OCI-LY7 (cell line): ENCODE results near the gene DOC2A. TPM values are rescaled to one million over a fixed set of nuclear protein-coding genes. Genes with fewer than 3 reads are reported as not detected.

ENCODE experiments used
- BruUV-seq: library from RNA; stranded (reverse); fragments of 400-500 nt; replicated peaks from 2 replicates; lab custom pipeline; 2021; lab: Mats Ljungman, UMichigan
- CTCF ChIA-PET: fragments of 300-600 bp; sonication (Branson Sonifier 250); formaldehyde crosslinking; loops from one replicate; lab custom pipeline; 2022; ENCODE audit warnings: antibody characterized with exemption; ENCODE audit not compliant: unreplicated experiment; lab: Charles Lee
- POLR2A ChIA-PET: fragments of 300-600 bp; sonication (Branson Sonifier 250); formaldehyde crosslinking; loops from one replicate; lab custom pipeline; 2022; ENCODE audit warnings: antibody characterized with exemption; lab: Charles Lee
- DNase-seq: peaks from one replicate; pipeline ENCODE4 v3.0.0-alpha.2; 2015; ENCODE audit warnings: low spot score
- H2AFZ ChIP-seq: fragments of 200-600 bp; sonication (generic), shearing (Covaris generic); 2 replicates; pipeline ENCODE4 v1.6.1; 2014; ENCODE audit warnings: mild to moderate bottlenecking, antibody characterized with exemption, low read length, moderate library complexity
- H3K27ac ChIP-seq: fragments of 200-600 bp; sonication (generic); 2 replicates; pipeline ENCODE4 v1.5.1; 2014; ENCODE audit warnings: mixed run types, low read depth, mild to moderate bottlenecking, moderate library complexity, low read length, inconsistent platforms; ENCODE audit not compliant: poor library complexity, severe bottlenecking
- H3K36me3 ChIP-seq: fragments of 200-600 bp; sonication (generic); 2 replicates; pipeline ENCODE4 v1.6.1; 2014; ENCODE audit warnings: mild to moderate bottlenecking, antibody characterized with exemption, low read length, moderate library complexity, mixed read lengths; ENCODE audit not compliant: insufficient read depth
- H3K4me1 ChIP-seq: fragments of 200-600 bp; sonication (generic); 2 replicates; pipeline ENCODE4 v1.5.1; 2014; ENCODE audit warnings: mild to moderate bottlenecking, low read length; ENCODE audit not compliant: insufficient read depth, poor library complexity, severe bottlenecking
- H3K4me2 ChIP-seq: fragments of 200-600 bp; sonication (generic); 2 replicates; pipeline ENCODE4 v1.6.1; 2014; ENCODE audit warnings: mild to moderate bottlenecking, low read length
- H3K4me3 ChIP-seq: fragments of 200-600 bp; sonication (generic); 2 replicates; pipeline ENCODE4 v1.5.1; 2014; ENCODE audit warnings: mild to moderate bottlenecking, low read depth, low read length; ENCODE audit not compliant: poor library complexity, severe bottlenecking
- H3K79me2 ChIP-seq: fragments of 200-600 bp; sonication (generic); 2 replicates; pipeline ENCODE4 v1.6.1; 2016; ENCODE audit warnings: low read depth, mild to moderate bottlenecking, low read length, moderate library complexity, mixed read lengths; ENCODE audit not compliant: insufficient read depth
- H3K9me2 ChIP-seq: fragments of 200-600 bp; sonication (generic); 2 replicates; pipeline ENCODE4 v1.6.1; 2016; ENCODE audit warnings: mild to moderate bottlenecking, low read length, mixed read lengths; ENCODE audit not compliant: insufficient read depth
- H3K9me3 ChIP-seq: fragments of 200-600 bp; sonication (generic); 2 replicates; pipeline ENCODE4 v1.6.1; 2014; ENCODE audit warnings: mild to moderate bottlenecking, mixed run types, low read length, mixed read lengths
- H4K20me1 ChIP-seq: fragments of 200-600 bp; sonication (generic); 2 replicates; pipeline ENCODE4 v1.6.1; 2014; ENCODE audit warnings: mild to moderate bottlenecking, antibody characterized with exemption, low read length, moderate library complexity, mixed read lengths; ENCODE audit not compliant: insufficient read depth
- CTCF ChIP-seq: fragments of 200-600 bp; sonication (generic); conservative IDR thresholded peaks from 2 replicates; pipeline ENCODE4 v1.5.1; 2014; ENCODE audit warnings: mild to moderate bottlenecking, antibody characterized with exemption, low read length, moderate library complexity, mixed read lengths
- EZH2phosphoT487 ChIP-seq: fragments of 200-600 bp; sonication (generic); IDR thresholded peaks from 2 replicates; pipeline ENCODE4 v1.6.1; 2018; ENCODE audit warnings: low read depth, borderline replicate concordance, mild to moderate bottlenecking, mixed run types, antibody characterized with exemption, low read length, moderate library complexity, mixed read lengths
- intact Hi-C: fragments of 100-400 bp; cut with micrococcal nuclease; formaldehyde crosslinking; loops from one replicate; pipeline ENCODE4 v1.10.0; 2022; ENCODE audit not compliant: unreplicated experiment
- total RNA-seq, 2 experiments: library from RNA; depleted of rRNA in 1 of 2; stranded (reverse); fragments of >200 nt in 1 of 2; shearing (Covaris generic) in 1 of 2; gene quantifications; 2 replicates each; pipeline ENCODE4 v1.2.3, GENCODE V29; 2014 to 2022

DOC2A gene
- total RNA-seq, 2 experiments from 2014 or later = 0.91 TPM; not detected in 1

GRCh38 chr16:30033270-30033669 lies 22.4 kb upstream of the DOC2A start:
- Histone ChIP-seq H3K4me2 (no peak overlapping the region), H3K9me2 (no peaks in the 10 kb centered on the region), H2AFZ (no peak overlapping the region), H3K9me3 (no peaks in the 10 kb centered on the region), H3K36me3 (no peaks in the 10 kb centered on the region), H3K4me1 (no peaks in the 10 kb centered on the region), H3K27ac (no peak overlapping the region), H3K79me2 (no peaks in the 10 kb centered on the region), H4K20me1 (no peaks in the 10 kb centered on the region), H3K4me3 (no peak overlapping the region)
- DNase-seq = no peak
- ChIA-PET POLR2A (interaction anchor here (0.5 kb wide), 1 partner anchor 342 kb away, joined by 6 read pairs; no protein-coding TSS in a partner anchor), CTCF (interaction anchor here (1.3 to 2.4 kb wide), 2 partner anchors 14 to 16 kb away, joined by 4 to 7 read pairs; no protein-coding TSS in a partner anchor)
- BruUV-seq = no TSS peak
- TF ChIP-seq EZH2phosphoT487 = no peak
- TF ChIP-seq CTCF = no peak
- intact Hi-C loops = no loop called here

GRCh38 chr16:30032083-30032819 lies 21.4 kb upstream of the DOC2A start:
- POLR2A ChIA-PET = interaction anchor here (0.5 to 0.7 kb wide), 4 partner anchors 289 to 590 kb away, joined by 3 to 5 read pairs (median 4); no protein-coding TSS in a partner anchor
- Histone ChIP-seq H3K9me2 (no peaks in the 10 kb centered on the region), H3K4me2 (no peak overlapping the region), H3K27ac (no peak overlapping the region), H3K36me3 (no peaks in the 10 kb centered on the region), H3K79me2 (no peaks in the 10 kb centered on the region), H3K4me1 (no peaks in the 10 kb centered on the region), H3K4me3 (no peak overlapping the region), H2AFZ (no peak overlapping the region), H3K9me3 (no peaks in the 10 kb centered on the region), H4K20me1 (no peaks in the 10 kb centered on the region)
- TF ChIP-seq CTCF (peak; percentile 97), EZH2phosphoT487 (no peak)
- intact Hi-C loops = no loop called here
- DNase-seq = peak; percentile 80
- no TSS peak for BruUV-seq
- CTCF ChIA-PET = interaction anchor here (0.9 to 2.4 kb wide), 6 partner anchors 13 to 242 kb away, joined by 3 to 15 read pairs (median 5); partner anchors contain the start of genes DOC2A and INO80E

- Histone ChIP-seq H3K4me2 (no peak overlapping the region), H3K27ac (no peak overlapping the region), H3K36me3 (no peaks in the 10 kb centered on the region), H3K9me2 (no peaks in the 10 kb centered on the region), H4K20me1 (no peaks in the 10 kb centered on the region), H3K4me3 (no peak overlapping the region), H2AFZ (no peak overlapping the region), H3K79me2 (no peaks in the 10 kb centered on the region), H3K4me1 (no peaks in the 10 kb centered on the region), H3K9me3 (no peaks in the 10 kb centered on the region)
- no peak for DNase-seq
- no TSS peak for BruUV-seq
- CTCF ChIA-PET = interaction anchor here (0.9 to 2.4 kb wide), 4 partner anchors 18 to 242 kb away, joined by 3 to 15 read pairs (median 6); partner anchors contain the start of gene DOC2A
- POLR2A ChIA-PET = no interaction called here
- intact Hi-C loops = no loop called here
- no peak for TF ChIP-seq EZH2phosphoT487
- no peak for TF ChIP-seq CTCF
Observed at GRCh38 chr16:30031477-30031918, 20.7 kb upstream of the DOC2A start.
